ENCODE results near the gene PPP1R9B.

Gene PPP1R9B

GRCh38 chr17:50172130-50172529 lies 21.7 kb upstream of the PPP1R9B start:
- ATAC-seq (no peak), DNase-seq (no peak)

- no peak for DNase-seq
- no peak for ATAC-seq
Observed at GRCh38 chr17:50171371-50172071, 21.0 kb upstream of the PPP1R9B start.

DNA sequence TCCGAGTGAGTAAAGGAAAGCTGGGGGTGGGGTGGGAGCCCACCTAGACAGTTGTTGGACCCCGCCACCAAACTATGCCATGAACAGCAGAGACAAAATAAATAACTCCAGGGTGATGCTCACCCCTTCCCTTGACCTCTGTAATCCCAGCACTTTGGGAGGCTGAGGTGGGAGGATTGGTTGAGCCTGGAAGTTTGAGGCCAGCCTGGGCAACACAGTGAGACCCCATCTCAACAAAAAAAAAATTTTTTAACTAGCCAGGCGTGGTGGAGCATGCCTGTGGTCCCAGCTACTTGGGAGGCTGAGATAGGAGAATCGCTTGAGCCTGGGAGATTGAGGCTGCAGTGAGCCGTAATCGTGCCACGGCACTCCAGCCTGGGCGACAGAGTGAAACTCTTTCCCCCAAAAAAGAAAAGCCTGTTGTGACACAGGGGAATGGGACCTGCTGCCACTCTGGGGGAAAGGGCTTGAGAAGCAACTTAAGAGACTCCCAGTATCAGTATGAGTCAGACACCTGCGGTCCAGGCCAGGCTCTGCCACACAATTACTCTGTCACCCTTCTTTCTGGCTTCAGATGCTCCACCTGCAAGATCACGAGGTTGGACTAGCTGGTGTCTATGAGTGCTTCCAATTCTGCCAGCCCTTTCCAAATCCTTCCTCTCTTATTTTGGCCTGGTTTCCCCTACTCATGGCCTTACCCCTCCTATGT lies 20.3 kb upstream of the PPP1R9B start:
- ATAC-seq (no peak), DNase-seq (no peak)

- ATAC-seq (no peak), DNase-seq (no peak)
Observed at GRCh38 chr17:50169881-50170459, 19.5 kb upstream of the PPP1R9B start.

DNA sequence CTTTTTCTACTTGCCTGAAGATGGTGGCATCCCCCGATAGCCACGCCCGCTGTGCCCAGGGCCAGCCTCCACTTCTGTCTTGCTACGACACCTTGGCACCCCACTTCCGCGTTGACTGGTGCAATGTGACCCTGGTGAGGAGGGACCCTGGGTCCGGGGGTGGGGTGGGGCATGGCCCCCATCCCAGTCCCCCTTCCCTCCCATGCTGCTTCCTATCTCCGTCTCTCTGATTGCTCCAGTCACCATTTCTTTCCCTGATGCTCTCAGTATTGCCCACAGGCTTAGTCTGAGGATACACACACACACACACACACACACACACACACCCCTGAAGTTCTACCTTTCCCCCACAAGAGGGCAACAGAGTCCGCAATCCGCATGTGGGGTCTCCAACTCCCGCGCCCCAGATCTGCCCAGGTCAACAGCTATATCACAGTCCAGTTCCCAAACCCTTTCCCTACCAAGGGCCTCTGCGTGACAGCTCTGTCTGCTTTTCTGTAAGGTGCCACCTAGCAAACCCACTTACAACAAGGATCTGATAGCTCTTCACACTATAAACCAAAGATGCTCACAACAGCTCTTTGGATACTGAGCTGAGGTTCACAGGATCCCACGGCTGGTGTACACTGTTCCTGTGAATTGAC lies 18.8 kb upstream of the PPP1R9B start:
- DNase-seq (peak; percentile 57), ATAC-seq (peak; percentile 70)

GRCh38 chr17:50168319-50168718 lies 17.8 kb upstream of the PPP1R9B start:
- ATAC-seq: no peak
- DNase-seq: no peak

DNA sequence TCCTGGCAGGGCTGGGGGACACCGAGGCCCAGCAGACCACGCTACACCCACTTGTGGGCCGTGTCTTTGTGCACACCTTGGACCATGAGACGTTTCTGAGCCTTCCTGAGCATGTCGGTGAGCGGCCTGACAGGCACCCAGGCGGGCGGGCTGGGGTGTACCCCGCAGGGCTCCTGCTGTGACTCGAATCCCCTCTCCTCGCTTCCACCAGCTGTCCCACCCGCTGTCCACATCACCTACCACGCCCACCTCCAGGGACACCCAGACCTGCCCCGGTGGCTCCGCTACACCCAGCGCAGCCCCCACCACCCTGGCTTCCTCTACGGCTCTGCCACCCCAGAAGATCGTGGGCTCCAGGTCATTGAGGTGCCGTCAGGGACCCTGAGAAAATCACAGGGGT lies 16.9 kb upstream of the PPP1R9B start:
- ATAC-seq (no peak), DNase-seq (no peak)

GRCh38 chr17:50166518-50167181 lies 16.2 kb upstream of the PPP1R9B start:
- DNase-seq: no peak
- ATAC-seq: no peak

- DNase-seq (no peak), ATAC-seq (no peak)
Observed at GRCh38 chr17:50165867-50166517, 15.5 kb upstream of the PPP1R9B start, which contains the start of gene SGCA. Gene SGCA, plus strand, starts transcription at chr17:50166005. Its CDS starts 36 bp downstream, at chr17:50166041.

DNA sequence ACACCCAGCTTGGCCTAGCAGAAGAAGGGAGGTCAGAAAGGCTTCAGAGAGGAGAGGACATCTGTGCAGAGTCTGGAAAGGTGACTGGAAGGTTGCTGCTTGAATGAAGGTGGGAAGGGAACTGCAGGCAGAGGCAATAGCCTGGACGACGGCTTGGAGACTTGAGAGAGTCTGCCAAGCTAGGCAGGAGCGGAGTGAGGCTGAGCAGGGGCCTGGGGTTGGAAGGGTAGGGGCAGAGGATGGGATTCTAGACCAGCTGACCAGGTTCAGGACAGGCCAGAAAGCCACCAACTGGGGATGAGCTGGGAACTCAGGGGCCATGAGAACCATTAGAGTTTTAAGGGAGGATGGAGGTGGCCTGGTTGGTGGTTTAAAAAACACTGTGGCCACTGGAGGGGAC lies 15.0 kb upstream of the PPP1R9B start:
- ATAC-seq (no peak), DNase-seq (no peak)

DNA sequence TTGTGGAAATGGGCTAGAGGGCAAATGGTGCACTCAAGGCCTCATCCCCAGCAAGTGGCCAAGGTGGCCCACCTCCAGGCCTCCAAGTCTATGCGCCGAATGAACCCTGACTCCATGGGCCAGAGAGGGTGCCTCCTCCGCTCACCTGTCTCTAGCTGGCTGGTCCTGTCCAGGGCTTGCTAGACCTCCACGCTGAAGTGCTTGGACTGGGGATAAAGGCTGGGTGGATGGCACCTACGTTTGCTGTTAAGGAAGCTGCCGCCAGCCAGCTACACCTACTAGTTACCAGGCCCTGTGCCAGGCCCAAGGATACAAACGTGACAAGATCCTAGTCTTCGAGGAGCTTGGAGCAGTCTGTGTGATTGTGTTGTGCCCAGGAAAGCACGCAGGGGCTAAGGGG lies 14.6 kb upstream of the PPP1R9B start:
- no peak for ATAC-seq
- DNase-seq: no peak

GRCh38 chr17:50164697-50164988 lies 14.2 kb upstream of the PPP1R9B start:
- ATAC-seq (no peak), DNase-seq (no peak)

DNA sequence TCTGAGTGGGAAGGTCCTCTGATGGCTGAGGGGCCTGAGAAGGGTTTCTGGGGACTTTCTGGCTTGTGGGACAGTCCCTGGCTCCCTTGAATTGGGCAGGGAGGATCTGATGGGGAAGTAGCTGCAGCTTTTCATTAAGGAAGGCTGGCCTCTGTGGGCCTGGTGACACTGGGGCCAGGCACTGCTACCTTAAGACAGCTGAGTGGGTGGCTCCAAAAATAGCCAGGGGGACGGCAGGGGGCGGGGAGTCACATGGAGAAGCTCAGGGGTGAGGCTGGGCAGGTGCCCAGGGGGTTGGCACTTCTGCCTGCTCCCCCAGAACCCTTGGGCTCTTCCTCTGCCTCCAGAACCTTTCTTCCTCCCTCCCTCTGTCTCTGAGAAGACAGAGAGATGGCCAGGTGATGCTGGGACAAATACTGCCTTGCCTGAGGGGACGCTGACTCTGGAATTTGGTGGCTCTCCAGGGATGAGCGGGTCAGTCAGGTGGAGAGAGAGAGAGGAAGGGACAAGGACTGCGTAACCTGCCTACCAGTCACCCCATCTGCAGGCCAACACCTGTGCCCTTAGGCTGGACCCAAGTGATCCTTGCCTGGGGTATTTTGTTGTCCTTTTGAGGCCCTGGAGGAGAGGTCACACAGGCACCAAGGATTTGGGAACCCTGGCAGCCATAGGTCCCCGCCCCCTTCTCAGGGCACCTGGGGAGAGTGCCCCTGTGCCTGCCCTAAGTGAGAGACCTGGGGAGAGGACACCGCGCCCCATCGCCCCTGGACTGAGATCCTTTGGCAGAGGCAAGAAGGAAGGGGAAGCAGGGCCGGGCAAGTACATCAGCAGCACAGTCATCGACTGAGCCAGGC lies 13.6 kb upstream of the PPP1R9B start:
- ATAC-seq (peak; percentile 19), DNase-seq (peak; percentile 58)

GRCh38 chr17:50162466-50163254 lies 12.2 kb upstream of the PPP1R9B start:
- ATAC-seq (peak; percentile 14), DNase-seq (no peak)

- ATAC-seq (no peak), DNase-seq (no peak)
Observed at GRCh38 chr17:50161911-50162288, 11.4 kb upstream of the PPP1R9B start.

GRCh38 chr17:50161023-50161910 lies 10.8 kb upstream of the PPP1R9B start:
- ATAC-seq (peak; percentile 94), DNase-seq (peak; percentile 98)

DNA sequence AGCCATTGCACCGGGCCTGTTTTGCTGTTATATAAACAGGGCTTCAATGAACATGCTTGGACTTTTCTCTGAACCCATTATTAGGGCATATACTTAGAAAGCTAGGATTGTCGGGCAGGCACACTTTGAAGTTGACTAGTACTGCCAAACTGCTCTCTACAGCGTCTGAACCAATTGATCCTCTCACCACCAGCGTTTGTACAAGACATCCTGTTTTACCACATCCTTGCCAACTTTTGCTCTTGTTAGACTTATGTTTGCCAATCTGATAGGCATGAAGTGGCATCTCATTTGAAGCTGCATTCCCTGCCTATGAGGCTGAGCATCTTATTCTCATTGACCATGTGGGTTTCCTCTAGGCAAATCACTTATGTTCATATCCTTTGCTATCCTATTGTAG lies 7.4 kb upstream of the PPP1R9B start:
- DNase-seq: no peak
- ATAC-seq: no peak

DNA sequence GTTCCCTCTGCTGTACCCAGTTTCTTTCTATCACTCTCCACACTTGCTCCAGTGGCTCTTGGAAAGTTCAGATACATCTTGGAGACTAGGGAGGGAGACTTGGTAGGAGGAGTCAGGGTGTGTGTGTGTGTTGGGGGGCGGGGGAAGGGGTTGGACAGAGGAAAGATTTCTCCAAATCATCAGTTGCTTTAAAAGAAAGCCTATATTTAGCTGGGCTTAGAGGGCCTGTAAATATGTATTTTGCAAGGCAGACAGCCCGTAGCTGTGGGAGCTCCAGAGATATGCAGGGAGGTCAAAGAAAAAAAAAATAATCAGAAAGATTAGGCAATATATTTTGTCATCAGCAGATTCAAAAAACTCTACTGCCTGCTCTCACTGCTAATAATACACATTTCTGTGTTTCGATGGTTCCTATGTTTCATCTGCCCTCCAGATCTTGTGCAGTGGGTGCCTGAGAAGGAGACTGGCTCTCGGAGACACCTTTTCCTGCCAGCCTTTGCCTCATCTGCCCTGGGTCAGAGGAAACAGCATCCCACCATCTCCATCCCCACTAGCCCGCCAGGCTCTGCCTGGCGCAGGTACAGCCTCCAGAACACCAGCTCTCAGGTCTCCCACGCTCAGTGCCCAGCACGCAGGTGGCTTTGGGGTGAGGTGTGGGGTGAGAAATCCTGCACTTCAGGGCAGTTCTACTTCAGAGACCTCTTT lies 4.8 kb upstream of the PPP1R9B start:
- no peak for ATAC-seq
- DNase-seq: no peak

DNA sequence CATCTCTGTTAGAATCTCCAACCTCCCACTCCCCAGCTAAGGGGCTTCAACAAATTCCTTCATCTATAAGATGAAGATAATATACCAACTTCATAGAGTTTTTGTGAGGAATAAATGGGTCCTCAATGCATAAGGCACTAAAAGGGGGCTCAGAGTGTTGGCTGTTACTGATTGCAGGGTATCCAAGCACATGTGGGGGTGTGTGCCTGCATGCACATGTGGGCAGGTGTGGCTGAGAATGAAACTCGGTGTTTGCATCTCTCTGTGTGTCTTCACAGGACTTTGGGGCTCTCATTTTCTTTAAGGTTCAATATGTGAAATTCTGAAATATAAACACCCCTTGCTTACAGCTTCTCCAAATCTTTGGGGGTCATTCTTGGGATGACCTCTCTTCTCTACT lies 4.1 kb upstream of the PPP1R9B start:
- ATAC-seq: no peak
- no peak for DNase-seq
